HL-60/S4 (cell line): ENCODE data around the gene RNF208.

Source experiments
- in situ Hi-C: fragments of 300-500 bp; cut with MboI; formaldehyde crosslinking; loops from 2 replicates; pipeline ENCODE4 v1.14.3; 2022; ENCODE audit warnings: low sequenced_read_pairs

RNF208 gene

GRCh38 chr9:137180491-137180890, 41.5 kb downstream of the RNF208 start:
- in situ Hi-C loops: no loop called here

GRCh38 chr9:137179761-137180160, 42.3 kb downstream of the RNF208 start:
- in situ Hi-C loops: no loop called here

GRCh38 chr9:137178939-137179630, 43.0 kb downstream of the RNF208 start:
- in situ Hi-C loops: no loop called here

GRCh38 chr9:137178201-137178938, 43.7 kb downstream of the RNF208 start:
- in situ Hi-C loops: no loop called here

GRCh38 chr9:137176302-137177182, 45.5 kb downstream of the RNF208 start:
- in situ Hi-C loops: no loop called here

GRCh38 chr9:137175345-137175961, 46.6 kb downstream of the RNF208 start:
- in situ Hi-C loops: no loop called here

- in situ Hi-C loops: no loop called here
These were observed 47.2 kb downstream of the RNF208 start for GRCh38 chr9:137174722-137175293.

GRCh38 chr9:137173796-137174664, 48.0 kb downstream of the RNF208 start:
- in situ Hi-C loops: no loop called here

- in situ Hi-C loops: no loop called here
These were observed 48.9 kb downstream of the RNF208 start for GRCh38 chr9:137172901-137173795.

- in situ Hi-C loops: no loop called here
These were observed 50.7 kb downstream of the RNF208 start for GRCh38 chr9:137171149-137171900.

- in situ Hi-C loops: no loop called here
These were observed 51.4 kb downstream of the RNF208 start for GRCh38 chr9:137170486-137171148.
